GM19193 (cell line): ENCODE data around the gene CEACAM16.

Experiments
- POLR2A ChIP-seq: IDR thresholded peaks from 4 replicates; pipeline ENCODE4 v1.6.1; 2011; ENCODE audit not compliant: insufficient read depth, insufficient read length; ENCODE audit errors: extremely low read depth

The CEACAM16 gene, protein sequence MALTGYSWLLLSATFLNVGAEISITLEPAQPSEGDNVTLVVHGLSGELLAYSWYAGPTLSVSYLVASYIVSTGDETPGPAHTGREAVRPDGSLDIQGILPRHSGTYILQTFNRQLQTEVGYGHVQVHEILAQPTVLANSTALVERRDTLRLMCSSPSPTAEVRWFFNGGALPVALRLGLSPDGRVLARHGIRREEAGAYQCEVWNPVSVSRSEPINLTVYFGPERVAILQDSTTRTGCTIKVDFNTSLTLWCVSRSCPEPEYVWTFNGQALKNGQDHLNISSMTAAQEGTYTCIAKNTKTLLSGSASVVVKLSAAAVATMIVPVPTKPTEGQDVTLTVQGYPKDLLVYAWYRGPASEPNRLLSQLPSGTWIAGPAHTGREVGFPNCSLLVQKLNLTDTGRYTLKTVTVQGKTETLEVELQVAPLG

DNA sequence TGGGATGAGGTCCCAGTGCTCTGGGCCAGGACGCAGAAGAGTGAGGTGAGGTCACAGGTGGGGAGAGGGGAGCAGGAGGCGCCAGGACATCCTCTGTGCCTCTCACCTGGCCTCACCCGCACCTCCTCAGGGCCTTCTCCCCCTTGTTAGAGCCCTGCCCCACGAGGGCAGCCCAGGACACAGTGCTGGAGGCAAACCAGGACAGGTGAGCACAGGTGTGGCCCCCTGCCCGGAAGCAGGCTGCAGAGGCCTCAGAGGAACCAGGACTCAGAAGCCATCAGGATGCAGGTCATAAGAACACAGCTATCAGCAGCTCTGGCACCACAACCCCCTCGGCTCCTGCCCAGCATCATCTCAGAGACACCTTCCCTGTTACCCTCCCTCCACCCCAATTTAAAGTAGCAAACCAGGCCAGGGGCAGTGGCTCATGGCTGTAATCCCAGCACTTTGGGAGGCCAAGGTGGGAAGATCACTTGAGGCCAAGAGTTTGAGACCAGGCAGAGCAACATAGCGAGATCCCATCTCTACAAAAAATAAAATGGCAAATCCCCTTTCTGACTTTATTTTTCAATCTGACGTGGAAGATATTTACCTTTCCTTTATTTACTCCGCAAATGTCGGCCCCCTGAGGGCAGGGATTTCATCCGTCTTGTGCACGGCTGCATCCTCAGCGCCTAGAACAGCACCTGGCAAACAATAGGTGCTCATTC is at the start of gene CEACAM16:
Gene CEACAM16 (plus strand): TSS at position 660 of the 710 bp plus-strand sequence. CDS start 2,306 bp downstream, outside the sequence.
- TF ChIP-seq POLR2A = no peak

GRCh38 chr19:44649578-44650145 is 49.3 kb upstream of the CEACAM16 start:
- no peak for TF ChIP-seq POLR2A

GRCh38 chr19:44653343-44653742 is 45.6 kb upstream of the CEACAM16 start:
- TF ChIP-seq POLR2A = no peak

GRCh38 chr19:44653977-44654774 is 44.8 kb upstream of the CEACAM16 start:
- no peak for TF ChIP-seq POLR2A

DNA sequence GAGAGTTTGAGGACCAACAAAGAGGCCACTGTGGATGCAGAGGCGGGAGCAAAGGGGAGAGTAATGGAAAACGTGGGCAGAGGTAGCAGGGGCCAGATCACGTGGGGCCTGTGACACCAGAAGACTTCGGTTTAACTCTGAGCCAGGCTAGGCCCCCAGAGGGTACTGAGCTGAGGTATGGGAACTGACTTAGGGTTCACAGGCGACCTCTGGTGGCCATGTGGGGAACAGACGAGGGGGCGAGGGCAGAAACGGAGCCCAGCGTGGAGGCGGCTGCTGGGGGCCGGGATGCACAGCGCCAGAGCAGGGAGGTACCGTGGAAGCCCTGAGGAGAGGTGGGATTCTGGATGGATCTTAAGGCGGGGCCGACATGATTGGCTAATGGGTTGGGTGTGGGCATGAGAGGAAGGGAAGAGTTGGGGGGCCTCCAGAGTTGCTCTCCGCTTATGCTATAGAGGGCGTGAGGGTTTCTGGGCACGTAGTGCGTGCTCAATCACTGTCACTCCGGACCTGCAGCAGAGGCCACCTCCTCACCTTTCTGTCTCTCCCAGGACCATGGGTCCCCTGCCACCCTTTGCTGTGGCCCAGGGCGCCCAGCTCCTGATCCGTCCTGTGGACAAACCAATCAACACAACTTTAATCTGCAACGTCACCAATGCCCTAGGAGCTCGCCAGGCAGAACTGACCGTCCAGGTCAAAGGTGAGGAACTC is 41.6 kb upstream of the CEACAM16 start:
- no peak for TF ChIP-seq POLR2A

GRCh38 chr19:44658069-44658733 is 40.8 kb upstream of the CEACAM16 start:
- no peak for TF ChIP-seq POLR2A

GRCh38 chr19:44660081-44660480 is 38.9 kb upstream of the CEACAM16 start:
- TF ChIP-seq POLR2A = no peak

GRCh38 chr19:44661205-44661604 is 37.7 kb upstream of the CEACAM16 start:
- TF ChIP-seq POLR2A = no peak

- TF ChIP-seq POLR2A = no peak
Observed at GRCh38 chr19:44661904-44662303, 37.0 kb upstream of the CEACAM16 start.

GRCh38 chr19:44662691-44663385 is 36.1 kb upstream of the CEACAM16 start:
- no peak for TF ChIP-seq POLR2A

- no peak for TF ChIP-seq POLR2A
Observed at GRCh38 chr19:44663996-44664395, 35.0 kb upstream of the CEACAM16 start.

GRCh38 chr19:44664976-44665375 is 34.0 kb upstream of the CEACAM16 start:
- TF ChIP-seq POLR2A = no peak
